ENCODE results near the gene FDXR.

GRCh38 chr17:74916136-74916850 lies 43.5 kb upstream of the FDXR start:
- TF ChIP-seq CTCF (IDR thresholded peaks at IDR 0.05 in 4 of 5, conservative IDR thresholded peaks at IDR 0.05 in 1 of 5) (no peak), POLR2A (IDR thresholded peaks at IDR 0.05) (no peak)

Measured in gastrocnemius medialis (tissue), 4 donors.